ENCODE measurements around the gene ABCB1. TPM values are rescaled to one million over a fixed set of nuclear protein-coding genes. Genes with fewer than 3 reads are reported as not detected.
A peak's percentile ranks its signal among the peaks of the same experiment; 100 is the strongest.

ABCB1 gene
- total and polyA plus RNA-seq, 2 of the 13 experiments (the other 11 are each of a cell fraction or from before 2014, with no cell fraction given) = 42.8 to 52.6 TPM

GRCh38 chr7:87463982-87464381 lies 136.7 kb downstream of the ABCB1 start (continued):
- TF ChIP-seq PATZ1 (CRISPR knock-in tag; IDR thresholded peaks at IDR 0.05) (peak; percentile 74), SP5 (CRISPR knock-in tag; IDR thresholded peaks at IDR 0.05; ENCODE audit: borderline replicate concordance, low read depth) (peak; percentile 65; the same call in 1 of the 2 replicates), NFYB (CRISPR knock-in tag; IDR thresholded peaks at IDR 0.05) (no peak), HNRNPLL (IDR thresholded peaks at IDR 0.05; ENCODE audit: low read depth, low read length, poor library complexity, severe bottlenecking) (no peak), RXRA (CRISPR knock-in tag; IDR thresholded peaks at IDR 0.05) (peak; percentile 99), RBFOX2 (IDR thresholded peaks at IDR 0.05; ENCODE audit: low read depth, low read length) (no peak; the same call in 1 of the 2 replicates), SP4 (CRISPR knock-in tag; IDR thresholded peaks at IDR 0.05) (no peak), PHF8 (CRISPR knock-in tag; IDR thresholded peaks at IDR 0.05) (no peak), EED (CRISPR knock-in tag; IDR thresholded peaks at IDR 0.05) (no peak), BRF2 (CRISPR knock-in tag; IDR thresholded peaks at IDR 0.05) (no peak), ZNF781 (CRISPR knock-in tag; IDR thresholded peaks at IDR 0.05; ENCODE audit: borderline replicate concordance, not compliant biosample characterization) (no peak), NBN (conservative IDR thresholded peaks at IDR 0.05) (no peak), NFE2L1 (CRISPR knock-in tag; IDR thresholded peaks at IDR 0.05; ENCODE audit: borderline replicate concordance) (no peak), SMAD3 (CRISPR knock-in tag; IDR thresholded peaks at IDR 0.05) (no peak), SMAD1 (CRISPR knock-in tag; IDR thresholded peaks at IDR 0.05; ENCODE audit: borderline replicate concordance, low read depth) (no peak), RFX5 (IDR thresholded peaks at IDR 0.05; ENCODE audit: low read depth, low read length) (no peak), AHR (CRISPR knock-in tag; IDR thresholded peaks at IDR 0.05) (no peak), ZNF292 (CRISPR knock-in tag; IDR thresholded peaks at IDR 0.05; ENCODE audit: borderline replicate concordance, low read depth) (peak; percentile 65; the same call in 1 of the 2 replicates), ZNF431 (CRISPR knock-in tag; IDR thresholded peaks at IDR 0.05; ENCODE audit: borderline replicate concordance, low read depth) (no peak), ZNF12 (CRISPR knock-in tag; IDR thresholded peaks at IDR 0.05) (no peak), CENPT (CRISPR knock-in tag; IDR thresholded peaks at IDR 0.05; ENCODE audit: low read depth) (no peak), ZFAT (CRISPR knock-in tag; conservative IDR thresholded peaks at IDR 0.05) (no peak), ZNF777 (CRISPR knock-in tag; IDR thresholded peaks at IDR 0.05) (no peak), KAT7 (CRISPR knock-in tag; IDR thresholded peaks at IDR 0.05; ENCODE audit: borderline replicate concordance) (no peak), NCOA2 (CRISPR knock-in tag; IDR thresholded peaks at IDR 0.05) (peak; percentile 87), ZXDC (CRISPR knock-in tag; IDR thresholded peaks at IDR 0.05) (no peak), JDP2 (CRISPR knock-in tag; IDR thresholded peaks at IDR 0.05; ENCODE audit: borderline replicate concordance) (no peak), PHF20 (CRISPR knock-in tag; IDR thresholded peaks at IDR 0.05) (no peak)
